Peyer's patch (tissue), 4 donors: ENCODE results near the gene POR.

Experiments
- CTCF ChIP-seq, 6 experiments: fragments of 450-650 bp in 4 of 6; fragments of 200-600 bp in 2 of 6; sonication (generic) in 1 of 6; IDR thresholded peaks; one replicate each; pipeline ENCODE4 v1.5.1; 2017 to 2019; ENCODE audit warnings: antibody characterized with exemption in 6 of 6, mild to moderate bottlenecking in 3 of 6, moderate library complexity in 1 of 6
- POLR2A ChIP-seq, 2 donors: fragments of 450-650 bp; IDR thresholded peaks; one replicate each; pipeline ENCODE4 v1.5.1; 2017; ENCODE audit warnings: antibody characterized with exemption in 2 of 2, mild to moderate bottlenecking in 2 of 2, moderate library complexity in 2 of 2

GRCh38 chr7:75969704-75970498, 54.9 kb downstream of the POR start:
- TF ChIP-seq CTCF (IDR thresholded peaks at IDR 0.05) = no peak
- TF ChIP-seq POLR2A (IDR thresholded peaks at IDR 0.05) = no peak
